Adipocyte (in vitro differentiated cells): Measurements from ENCODE around the gene FCER1A.

Experiments used
- DNase-seq: peaks from one replicate; pipeline ENCODE4 v3.0.0-alpha.2; 2015; ENCODE audit warnings: low read depth
- H3K27me3 ChIP-seq: replicated peaks from 2 replicates; pipeline ENCODE4 v1.7.0; 2013; ENCODE audit warnings: mild to moderate bottlenecking, low read length, moderate library complexity; ENCODE audit not compliant: control insufficient read depth, insufficient read depth
- H3K36me3 ChIP-seq: 2 replicates; pipeline ENCODE4 v1.7.0; 2013; ENCODE audit warnings: low read length, mild to moderate bottlenecking, moderate library complexity; ENCODE audit not compliant: control insufficient read depth, insufficient read depth, severe bottlenecking
- H3K4me1 ChIP-seq: 2 replicates; pipeline ENCODE4 v1.7.0; 2013; ENCODE audit warnings: mild to moderate bottlenecking, low read length, moderate library complexity; ENCODE audit not compliant: control insufficient read depth, insufficient read depth
- H3K4me3 ChIP-seq: 2 replicates; pipeline ENCODE4 v1.7.0; 2013; ENCODE audit warnings: mild to moderate bottlenecking, low read length, moderate library complexity
- H3K9ac ChIP-seq: 2 replicates; pipeline ENCODE4 v1.7.0; 2013; ENCODE audit warnings: mild to moderate bottlenecking, low read length, moderate library complexity
- H3K9me3 ChIP-seq: 2 replicates; pipeline ENCODE4 v1.7.0; 2013; ENCODE audit warnings: mild to moderate bottlenecking, low read length, moderate library complexity; ENCODE audit not compliant: control insufficient read depth

Gene FCER1A

DNA sequence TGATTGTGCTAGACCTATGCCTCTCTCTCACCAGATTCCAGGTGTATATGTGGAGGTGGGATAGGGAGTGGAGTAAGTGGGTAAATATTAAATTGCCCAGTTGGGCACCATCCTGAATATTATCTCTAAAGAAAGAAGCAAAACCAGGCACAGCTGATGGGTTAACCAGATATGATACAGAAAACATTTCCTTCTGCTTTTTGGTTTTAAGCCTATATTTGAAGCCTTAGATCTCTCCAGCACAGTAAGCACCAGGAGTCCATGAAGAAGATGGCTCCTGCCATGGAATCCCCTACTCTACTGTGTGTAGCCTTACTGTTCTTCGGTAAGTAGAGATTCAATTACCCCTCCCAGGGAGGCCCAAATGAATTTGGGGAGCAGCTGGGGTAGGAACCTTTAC lies at the start of gene FCER1A:
FCER1A (plus strand) TSS at position 242 of the 400 bp plus-strand sequence; CDS start at position 271, 29 bp downstream.
- Histone ChIP-seq H3K4me3 (no peak within 1 kb of the TSS), H3K9me3 (no peaks in the 10 kb centered on the region), H3K27me3 (no peaks in the 10 kb centered on the region), H3K4me1 (no peaks in the 10 kb centered on the region), H3K9ac (no peak within 1 kb of the TSS), H3K36me3 (no peaks in the 10 kb centered on the region)
- DNase-seq: no peak

DNA sequence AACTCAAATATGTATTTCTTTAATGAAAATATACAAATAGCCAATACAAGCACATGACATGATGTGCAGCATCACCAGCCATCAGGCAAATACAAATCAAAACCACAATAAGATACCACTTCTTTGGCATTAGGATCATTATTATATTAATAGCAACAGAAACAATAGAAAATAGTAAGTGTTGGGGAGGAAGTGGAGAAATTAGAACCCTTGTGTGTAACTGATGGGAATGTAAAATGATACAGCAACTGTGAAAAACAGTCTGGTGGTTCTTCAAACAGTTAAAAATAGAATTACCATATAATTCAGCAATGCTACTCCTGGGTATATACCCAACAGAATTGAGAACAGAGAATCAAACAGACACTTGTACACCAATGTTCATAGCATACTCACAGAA lies 40.8 kb upstream of the FCER1A start:
- Histone ChIP-seq H3K9me3 (no peaks in the 10 kb centered on the region), H3K4me1 (no peaks in the 10 kb centered on the region), H3K4me3 (no peak overlapping the region), H3K9ac (no peak overlapping the region), H3K36me3 (no peaks in the 10 kb centered on the region), H3K27me3 (no peaks in the 10 kb centered on the region)
- no peak for DNase-seq

DNA sequence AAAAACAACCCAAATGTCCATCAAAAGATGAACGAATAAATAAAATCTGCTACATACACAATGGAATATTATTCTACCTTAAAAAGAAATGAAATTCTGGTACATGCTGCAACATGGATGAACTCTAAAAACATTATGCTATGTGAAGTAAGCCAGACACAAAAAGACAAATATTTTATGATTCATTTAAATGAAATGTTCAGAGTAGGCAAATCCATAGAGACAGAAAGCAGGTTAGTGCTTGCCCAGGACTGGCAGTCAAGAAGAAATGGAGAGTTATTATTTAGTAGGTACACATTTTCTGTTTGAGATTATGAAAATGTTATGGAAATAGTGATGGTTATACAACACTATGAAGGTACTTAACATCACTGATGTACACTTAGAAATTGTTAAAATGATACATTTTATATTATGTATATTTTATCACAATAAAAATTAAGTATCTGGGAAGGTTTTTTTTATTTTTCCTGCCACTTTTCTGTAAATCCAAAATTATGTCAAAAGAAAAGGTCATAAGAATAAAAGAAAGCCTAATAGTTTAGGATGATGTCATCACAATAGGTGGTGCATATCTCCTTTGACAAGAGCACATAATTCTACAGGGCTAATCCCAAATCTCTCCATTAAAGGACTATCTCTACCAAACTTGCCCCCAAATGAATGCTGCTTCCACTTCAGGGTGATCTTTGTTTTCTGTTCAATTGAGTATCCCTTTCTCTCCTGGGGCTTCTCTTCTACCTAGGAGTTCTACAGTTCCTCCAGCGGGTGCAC lies 40.2 kb upstream of the FCER1A start:
- no peaks in the 10 kb centered on the region for H3K27me3 ChIP-seq
- no peak for DNase-seq
- no peaks in the 10 kb centered on the region for H3K4me1 ChIP-seq
- H3K36me3 ChIP-seq: no peaks in the 10 kb centered on the region
- no peak overlapping the region for H3K9ac ChIP-seq
- H3K9me3 ChIP-seq: no peaks in the 10 kb centered on the region
- no peak overlapping the region for H3K4me3 ChIP-seq

DNA sequence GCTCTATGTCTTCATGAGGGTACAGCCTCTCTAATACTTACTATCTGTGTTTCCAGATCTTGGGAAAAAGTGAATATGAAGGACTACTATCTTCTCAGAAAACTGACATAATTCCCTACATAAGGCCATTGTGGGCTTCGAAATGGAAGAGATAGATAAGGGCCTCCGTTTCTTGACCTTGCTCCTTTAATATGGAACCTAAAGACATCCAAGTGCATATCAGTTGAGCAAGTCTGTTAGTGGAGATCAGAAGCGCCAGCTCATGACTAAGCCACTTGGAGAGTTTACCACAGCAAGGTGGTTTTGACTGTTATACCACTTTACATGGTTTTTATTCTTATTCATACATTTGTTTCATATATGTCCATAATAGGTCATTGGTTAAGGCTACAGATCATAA lies 35.3 kb upstream of the FCER1A start:
- H3K4me3 ChIP-seq: no peak overlapping the region
- H3K27me3 ChIP-seq: no peaks in the 10 kb centered on the region
- no peaks in the 10 kb centered on the region for H3K36me3 ChIP-seq
- H3K9me3 ChIP-seq: no peaks in the 10 kb centered on the region
- no peaks in the 10 kb centered on the region for H3K4me1 ChIP-seq
- DNase-seq: no peak
- H3K9ac ChIP-seq: no peak overlapping the region

DNA sequence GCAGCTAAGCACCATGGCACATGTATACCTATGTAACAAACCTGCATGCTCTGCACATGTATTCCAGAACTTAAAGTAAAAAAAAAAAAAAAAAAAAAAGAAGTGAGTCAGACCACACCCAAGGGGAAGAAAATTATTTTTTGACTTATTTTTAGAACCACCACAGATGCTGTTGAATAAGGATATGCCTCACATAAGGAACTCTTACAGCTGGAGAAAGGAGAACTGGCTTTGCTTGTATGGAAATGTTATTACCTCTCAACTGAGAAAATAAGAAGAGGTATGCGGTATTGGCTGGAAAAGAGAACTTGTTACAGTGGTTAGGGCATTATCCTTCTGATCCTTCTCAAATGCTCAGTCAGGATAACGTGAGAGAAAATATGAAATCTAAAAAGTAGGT lies 27.5 kb upstream of the FCER1A start:
- no peak overlapping the region for H3K4me3 ChIP-seq

DNA sequence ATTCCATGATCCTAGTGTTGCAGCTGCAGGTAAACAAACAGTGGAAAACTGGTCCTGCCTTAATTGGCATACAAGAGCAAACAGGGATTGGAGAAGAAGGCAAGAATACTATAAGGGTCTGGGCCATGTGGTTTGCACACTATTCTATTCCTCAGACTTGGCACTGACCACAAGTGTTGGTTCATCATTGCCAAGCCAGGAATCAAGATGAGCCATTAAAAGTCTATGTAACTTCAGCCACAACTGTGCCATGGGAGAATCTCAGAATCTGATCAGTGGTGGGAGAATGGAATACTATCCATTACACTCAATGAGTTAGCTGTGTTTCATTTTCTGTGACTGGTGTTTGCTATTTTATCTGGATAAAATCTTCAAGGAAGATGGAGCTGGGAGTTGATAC lies 26.2 kb upstream of the FCER1A start:
- Histone ChIP-seq H3K9ac (no peak overlapping the region), H3K4me1 (no peaks in the 10 kb centered on the region), H3K4me3 (no peak overlapping the region), H3K27me3 (no peaks in the 10 kb centered on the region), H3K36me3 (no peaks in the 10 kb centered on the region), H3K9me3 (no peaks in the 10 kb centered on the region)
- DNase-seq: no peak

More for the DNA sequence above, 27.5 kb upstream of the FCER1A start:
- Histone ChIP-seq H3K4me1 (no peaks in the 10 kb centered on the region), H3K9ac (no peak overlapping the region), H3K36me3 (no peaks in the 10 kb centered on the region), H3K27me3 (no peaks in the 10 kb centered on the region), H3K9me3 (no peaks in the 10 kb centered on the region)
- DNase-seq: no peak

DNA sequence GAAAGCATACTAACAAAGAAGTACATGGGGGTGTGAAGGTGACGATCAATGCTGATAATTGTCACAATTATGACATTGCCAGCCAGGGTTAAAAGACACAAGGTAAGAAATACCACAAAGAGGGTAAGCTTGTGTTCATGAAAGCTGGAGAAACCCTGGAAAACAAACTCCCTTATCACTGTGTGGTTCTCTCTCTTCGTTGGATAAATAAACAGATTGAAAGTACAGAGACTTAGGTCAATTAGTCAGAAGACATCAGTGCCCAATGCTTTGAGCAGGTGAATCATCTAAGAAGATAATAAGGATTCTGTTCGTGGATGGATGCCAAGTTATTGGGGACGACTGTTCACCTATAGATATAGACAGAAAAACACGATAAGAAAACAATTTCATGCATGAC lies 22.4 kb upstream of the FCER1A start:
- H3K9me3 ChIP-seq: no peaks in the 10 kb centered on the region
- H3K4me1 ChIP-seq: no peaks in the 10 kb centered on the region
- H3K27me3 ChIP-seq: no peaks in the 10 kb centered on the region
- no peak overlapping the region for H3K9ac ChIP-seq
- no peak overlapping the region for H3K4me3 ChIP-seq
- no peaks in the 10 kb centered on the region for H3K36me3 ChIP-seq
- no peak for DNase-seq

DNA sequence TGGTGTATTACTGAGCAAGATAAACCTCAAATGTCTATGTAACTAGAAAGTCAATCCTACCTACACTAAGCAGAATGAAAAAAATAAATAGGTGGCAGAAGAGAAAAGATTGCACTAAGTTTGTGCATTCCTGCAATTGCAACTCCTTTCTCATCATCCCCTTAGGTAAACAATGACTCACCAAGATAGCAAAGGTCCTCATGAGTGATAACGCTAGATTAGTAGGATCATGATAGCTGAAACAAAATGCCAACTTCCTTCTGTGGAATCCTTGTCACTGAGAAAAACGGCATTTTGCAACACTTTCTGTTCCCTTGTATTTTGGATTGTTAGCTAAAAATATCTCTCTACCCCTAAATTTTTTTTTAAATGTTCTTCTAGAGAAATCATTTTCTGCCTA lies 20.0 kb upstream of the FCER1A start:
- H3K9ac ChIP-seq: no peak overlapping the region
- no peak overlapping the region for H3K4me3 ChIP-seq
- no peaks in the 10 kb centered on the region for H3K27me3 ChIP-seq
- no peaks in the 10 kb centered on the region for H3K36me3 ChIP-seq
- H3K4me1 ChIP-seq: no peaks in the 10 kb centered on the region
- H3K9me3 ChIP-seq: no peaks in the 10 kb centered on the region
- no peak for DNase-seq

DNA sequence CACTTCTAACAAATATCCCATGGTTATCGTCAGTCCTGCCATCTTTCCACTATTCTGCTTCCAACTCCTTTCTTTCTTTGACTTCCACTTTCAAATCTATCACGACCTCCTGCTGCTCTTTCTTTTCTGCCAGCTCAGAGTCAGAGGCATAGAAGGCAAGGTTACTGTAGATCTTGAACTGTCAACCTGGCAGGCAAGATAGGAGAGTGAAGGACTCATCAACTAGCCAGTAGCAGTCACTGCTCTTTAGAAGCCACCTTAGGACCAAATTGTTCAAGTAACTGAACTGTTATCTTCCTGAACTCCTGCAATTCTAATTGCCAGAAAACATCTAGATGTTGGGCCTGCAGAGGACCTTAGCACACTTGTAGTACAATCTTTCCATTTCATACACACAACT lies 13.1 kb upstream of the FCER1A start:
- no peak for DNase-seq
- Histone ChIP-seq H3K4me1 (no peaks in the 10 kb centered on the region), H3K27me3 (no peaks in the 10 kb centered on the region), H3K9ac (no peak overlapping the region), H3K9me3 (no peaks in the 10 kb centered on the region), H3K4me3 (no peak overlapping the region), H3K36me3 (no peaks in the 10 kb centered on the region)

DNA sequence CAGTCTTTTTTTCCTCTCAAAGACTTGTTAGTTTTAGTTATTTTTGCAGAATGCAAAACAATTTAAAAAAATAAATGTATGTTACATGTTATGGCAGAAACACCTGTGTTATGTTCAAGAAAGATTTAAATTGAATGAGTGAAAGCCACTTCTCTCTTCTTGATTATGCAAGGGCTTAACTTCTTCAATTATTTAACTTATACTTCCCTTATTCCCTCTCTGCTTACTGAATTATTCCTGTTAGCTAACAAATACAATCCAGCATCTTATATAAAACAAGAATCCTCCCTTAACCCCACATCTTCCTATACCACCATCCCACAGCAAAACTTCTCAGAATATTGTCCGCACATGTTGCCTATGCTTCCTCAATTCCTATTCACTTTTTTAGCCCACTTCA lies 10.7 kb upstream of the FCER1A start:
- Histone ChIP-seq H3K27me3 (no peaks in the 10 kb centered on the region), H3K9me3 (no peaks in the 10 kb centered on the region), H3K4me3 (no peak overlapping the region), H3K4me1 (no peaks in the 10 kb centered on the region), H3K36me3 (no peaks in the 10 kb centered on the region), H3K9ac (no peak overlapping the region)
- no peak for DNase-seq

DNA sequence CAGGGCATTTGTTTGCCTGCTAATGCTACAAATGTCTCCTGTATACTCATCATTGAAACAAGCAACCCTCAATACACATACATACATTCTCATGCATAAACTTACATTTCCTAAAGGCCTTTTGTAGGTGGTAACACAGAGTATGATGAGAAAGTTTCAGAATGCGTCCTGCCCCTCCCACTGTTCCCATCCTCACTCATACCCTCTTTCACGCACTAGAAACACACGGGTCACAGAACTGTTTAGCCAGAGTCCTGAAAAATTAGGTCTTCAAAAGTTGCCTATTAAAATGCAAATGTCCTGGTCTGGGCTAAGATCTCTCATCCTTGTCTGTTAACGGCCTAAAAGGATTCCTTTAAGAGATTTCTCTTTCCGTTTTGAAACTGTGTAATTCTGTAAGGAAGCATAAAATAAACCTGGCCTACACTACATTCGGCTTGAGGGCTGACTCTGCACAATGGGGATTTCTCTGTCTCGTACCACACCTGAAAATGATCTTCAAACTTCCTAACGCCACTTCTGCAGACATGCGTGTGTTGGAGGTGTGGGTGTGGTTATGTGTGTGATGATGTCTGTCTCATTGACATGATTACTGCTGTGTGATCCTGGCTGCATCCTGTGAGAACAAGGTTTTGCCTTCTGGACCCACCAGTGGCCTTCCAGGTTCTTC lies 5.3 kb upstream of the FCER1A start:
- DNase-seq: no peak
- Histone ChIP-seq H3K36me3 (no peaks in the 10 kb centered on the region), H3K9me3 (no peaks in the 10 kb centered on the region), H3K4me1 (no peaks in the 10 kb centered on the region), H3K9ac (no peak overlapping the region), H3K4me3 (no peak overlapping the region), H3K27me3 (no peaks in the 10 kb centered on the region)
